ENCODE results near the gene CYS1.
"Not testable (repeated sequence)": the region's sequence is repeated elsewhere in the genome, so short reads cannot be mapped to it uniquely, and the experiment has no call there.

CYS1 gene

DNA sequence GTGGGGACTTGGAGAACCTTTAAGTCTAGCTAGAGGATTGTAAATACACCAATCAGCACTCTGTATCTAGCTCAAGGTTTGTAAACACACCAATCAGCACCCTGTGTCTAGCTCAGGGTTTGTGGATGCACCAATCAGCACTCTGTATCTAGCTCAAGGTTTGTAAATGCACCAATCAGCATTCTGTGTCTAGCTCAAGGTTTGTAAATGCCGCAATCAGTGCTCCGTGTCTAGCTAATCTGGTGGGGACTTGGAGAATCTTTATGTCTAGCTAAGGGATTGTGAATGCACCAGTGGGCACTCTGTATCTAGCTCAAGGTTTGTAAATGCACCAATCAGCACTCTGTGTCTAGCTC is 11.7 kb upstream of the CYS1 start:
- not testable (repeated sequence) for DNase-seq (ENCODE audit: low spot score)

DNA sequence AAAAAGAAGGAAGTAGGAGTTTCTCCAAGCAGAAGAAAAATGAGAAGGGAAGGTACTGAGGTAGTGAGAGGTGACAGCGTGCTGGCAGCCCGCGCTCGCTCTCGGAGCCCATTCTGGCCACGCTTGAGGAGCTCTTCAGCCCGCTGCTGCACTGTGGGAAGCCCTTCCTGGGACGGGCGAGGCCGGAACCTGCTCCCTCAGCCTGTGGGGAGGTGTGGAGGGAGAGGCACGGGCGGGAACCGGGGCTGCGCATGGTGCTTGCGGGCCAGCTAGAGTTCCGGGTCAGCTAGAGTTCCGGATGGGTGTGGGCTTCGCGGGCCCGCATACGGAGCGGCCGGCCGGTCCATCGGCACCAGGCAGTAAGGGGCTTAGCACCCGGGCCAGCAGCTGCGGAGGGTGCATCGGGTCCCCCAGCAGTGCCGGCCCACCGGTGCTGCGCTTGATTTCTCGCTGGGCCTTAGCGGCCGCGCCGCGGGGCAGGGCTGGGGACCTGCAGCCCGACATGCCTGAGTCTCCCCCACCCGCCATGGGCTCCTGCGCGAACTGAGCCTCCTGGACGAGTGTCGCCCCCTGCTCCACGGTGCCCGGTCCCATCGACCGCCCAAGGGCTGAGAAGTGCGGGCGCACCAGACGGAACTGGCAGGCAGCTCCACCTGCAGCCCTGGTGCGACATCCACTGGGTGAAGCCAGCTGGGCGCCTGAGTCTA is 11.1 kb upstream of the CYS1 start:
- no peak for DNase-seq (ENCODE audit: low spot score)

DNA sequence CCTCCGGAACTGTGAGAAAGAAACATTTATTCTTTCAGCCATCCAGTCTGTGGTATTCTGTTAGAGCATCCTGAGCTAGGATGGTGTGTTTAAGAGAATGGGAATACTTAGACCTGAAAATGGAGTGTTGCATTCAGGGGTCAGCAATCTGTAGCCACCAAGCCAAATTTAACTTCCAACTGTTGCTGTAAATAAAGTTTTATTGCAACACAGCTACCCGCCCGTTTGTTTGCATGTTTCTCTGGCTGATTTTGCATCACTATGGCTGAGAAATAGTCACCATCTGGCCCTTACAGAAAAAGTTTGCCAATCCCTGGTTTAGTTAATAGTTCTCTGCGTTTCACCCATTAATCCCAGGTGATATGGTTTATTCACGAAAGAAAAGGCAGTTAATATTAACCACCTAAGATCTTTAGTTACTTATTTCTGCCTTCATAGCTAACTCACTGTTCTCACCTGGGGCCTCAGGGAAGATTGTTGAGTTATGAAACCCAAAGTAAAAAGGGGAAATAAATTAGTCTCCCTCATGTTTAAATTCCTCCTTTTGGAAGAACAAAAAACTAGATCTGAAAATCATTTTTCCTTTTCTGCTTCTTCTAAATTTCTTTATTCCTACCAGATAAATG is 9.5 kb upstream of the CYS1 start:
- no peak for DNase-seq (ENCODE audit: low spot score)

DNA sequence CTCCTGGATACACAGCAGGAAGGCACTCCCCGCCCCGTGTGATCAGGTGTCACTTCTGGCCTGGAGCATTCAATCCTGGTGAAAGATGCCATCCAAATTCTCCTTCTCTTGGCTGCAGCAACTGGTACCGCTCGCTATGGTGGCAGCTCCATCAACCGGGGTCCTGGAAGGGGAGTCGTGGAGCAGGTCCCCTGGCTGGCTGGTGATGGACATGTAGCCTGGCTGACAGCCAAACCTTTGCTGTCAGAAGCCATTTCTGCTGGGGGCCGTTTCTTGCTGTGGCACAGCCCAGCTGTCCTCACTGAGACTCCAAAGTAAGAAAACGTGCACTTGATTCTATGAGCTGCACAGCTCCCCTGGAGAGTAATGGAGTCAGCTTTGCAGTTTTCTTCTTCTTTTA is 7.1 kb upstream of the CYS1 start:
- no peak for DNase-seq (ENCODE audit: low spot score)

DNA sequence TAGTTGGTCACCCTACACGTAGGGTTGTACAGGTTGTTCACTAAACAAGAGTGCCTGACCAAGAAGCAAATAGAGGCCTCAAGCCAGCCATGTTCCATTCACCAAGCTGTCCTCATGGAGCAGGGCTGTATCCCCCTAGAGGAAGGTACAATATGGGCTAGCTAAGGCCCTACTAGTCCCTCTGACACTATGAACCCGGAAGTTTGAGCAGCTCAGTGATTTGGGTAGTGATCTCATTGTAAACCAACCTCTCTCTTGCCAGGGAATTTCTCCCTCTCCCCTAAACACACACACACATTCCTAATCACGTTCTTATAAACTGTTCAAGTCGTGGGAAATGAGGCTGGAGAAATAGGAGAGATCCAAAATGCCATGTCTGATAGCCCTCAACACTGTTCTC is 6.7 kb upstream of the CYS1 start:
- DNase-seq (ENCODE audit: low spot score): no peak

DNA sequence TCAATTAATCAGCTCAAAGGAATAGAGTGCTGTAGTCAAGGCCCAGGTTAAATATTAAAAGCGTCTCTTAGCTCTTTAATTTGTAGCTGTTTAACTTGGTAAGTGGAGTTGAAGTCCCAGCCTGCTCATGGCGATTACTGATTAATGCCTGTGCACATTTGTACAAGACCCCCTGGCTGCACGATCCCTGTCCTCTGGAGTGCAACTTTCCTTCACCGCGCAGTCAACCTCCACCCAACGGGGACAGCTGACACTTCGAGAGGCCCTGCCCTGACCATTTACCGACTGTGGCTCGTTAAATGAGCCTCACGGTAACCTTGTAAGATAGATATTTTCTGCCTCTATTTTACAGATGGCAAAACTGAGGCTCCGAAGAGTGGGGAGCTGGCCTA is 5.5 kb upstream of the CYS1 start:
- no peak for DNase-seq (ENCODE audit: low spot score)

DNA sequence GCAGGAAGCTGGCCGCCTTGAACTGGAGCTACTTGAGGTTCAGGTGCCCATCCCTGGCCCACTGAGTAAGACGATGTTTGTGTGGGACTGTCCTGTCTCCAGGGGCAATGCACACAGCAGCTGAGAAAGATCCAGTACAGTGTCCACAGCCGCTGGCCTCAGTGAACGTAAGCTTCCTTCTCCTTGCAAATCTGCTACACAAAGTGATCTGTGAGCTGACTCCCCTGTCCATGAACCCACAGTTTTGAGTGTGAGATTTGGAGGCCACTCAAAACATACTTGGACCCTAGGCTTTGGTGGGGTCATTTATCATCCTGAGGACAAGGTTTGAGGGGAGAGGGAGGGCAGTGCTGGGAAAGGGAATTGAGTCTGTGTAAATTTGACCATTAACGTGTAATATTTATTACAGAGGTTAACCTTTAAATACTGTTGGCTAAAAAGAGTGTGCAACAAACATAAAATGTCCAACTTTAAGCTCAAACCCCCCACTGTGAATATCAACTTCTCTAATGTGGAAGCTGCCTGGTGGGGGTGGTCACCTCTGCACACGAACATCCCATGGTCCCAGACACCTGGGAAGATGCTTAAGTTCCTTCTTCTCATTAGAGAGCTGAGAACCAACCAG is 4.9 kb upstream of the CYS1 start:
- DNase-seq (ENCODE audit: low spot score): no peak

DNA sequence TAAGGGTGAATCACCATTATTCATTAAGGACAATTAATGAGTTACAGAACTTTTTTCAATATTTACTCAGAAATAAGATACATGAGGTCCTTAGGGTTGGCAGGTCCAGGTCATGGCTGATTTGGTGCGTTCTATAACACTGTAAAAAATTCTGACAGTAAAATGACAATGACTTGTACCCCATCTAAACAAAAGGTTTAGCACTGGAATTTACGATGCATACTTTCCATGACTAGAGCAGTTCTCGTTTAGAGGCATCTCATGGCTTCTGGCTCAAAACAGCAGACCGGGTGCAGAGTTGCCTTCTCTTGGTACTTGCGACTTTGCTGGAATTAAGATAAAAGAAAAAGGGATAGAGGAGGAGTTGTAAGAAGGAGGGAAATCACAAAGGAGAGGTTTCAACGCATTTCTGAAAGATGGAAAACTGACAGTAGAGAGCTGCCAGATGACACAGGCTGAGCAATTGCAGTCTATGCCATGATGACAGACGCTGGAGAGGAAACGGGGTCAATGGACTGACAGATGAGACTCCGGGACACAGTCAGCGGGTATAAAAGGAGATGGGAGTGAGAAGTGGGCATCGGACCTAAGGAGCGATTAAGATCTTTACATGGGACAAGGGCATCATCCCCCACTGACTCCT is 4.1 kb upstream of the CYS1 start:
- no peak for DNase-seq (ENCODE audit: low spot score)

DNA sequence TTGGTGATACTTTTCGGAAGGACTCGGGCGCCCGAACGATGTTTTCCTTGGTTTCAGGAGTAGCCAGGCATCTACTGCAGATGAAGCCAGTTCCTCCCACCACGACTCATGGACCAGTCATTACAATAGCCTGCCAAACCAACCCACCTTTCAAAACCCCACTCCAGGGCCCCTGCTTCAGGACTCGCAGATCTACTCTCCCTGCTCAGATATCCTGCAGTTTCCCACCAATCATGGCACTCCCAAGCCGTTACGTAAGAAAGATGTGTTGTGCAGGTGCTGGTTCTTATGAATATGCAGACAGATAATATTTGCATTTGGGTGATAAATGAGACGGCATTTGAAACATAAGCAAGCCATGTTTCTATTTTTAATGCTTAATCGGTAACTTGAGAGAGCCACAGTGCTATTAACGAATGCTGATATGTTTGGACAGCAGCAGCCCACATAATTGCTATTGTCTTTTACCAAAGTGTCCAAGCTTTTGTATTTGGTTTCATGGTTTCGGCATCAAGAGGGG is 3.5 kb upstream of the CYS1 start:
- no peak for DNase-seq (ENCODE audit: low spot score)

DNA sequence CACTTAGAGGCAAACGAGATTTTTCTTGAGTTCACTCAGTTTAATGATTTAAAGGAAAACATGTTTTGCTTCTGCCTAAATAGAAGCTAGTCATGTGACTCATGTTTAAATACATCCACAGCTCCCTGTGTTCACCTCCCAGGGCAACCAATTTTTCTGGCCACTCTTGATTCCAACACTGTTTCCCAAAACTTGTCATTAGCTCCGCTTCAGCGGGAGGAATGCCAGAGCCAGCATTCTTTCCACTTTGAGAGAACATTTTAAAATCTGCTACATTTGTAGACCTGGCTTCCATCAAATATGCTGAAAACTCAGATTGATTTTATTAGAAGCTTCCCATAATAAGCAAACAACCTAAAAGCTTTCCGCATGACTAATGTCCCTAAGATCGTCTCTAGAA is 2.8 kb upstream of the CYS1 start:
- no peak for DNase-seq (ENCODE audit: low spot score)

DNA sequence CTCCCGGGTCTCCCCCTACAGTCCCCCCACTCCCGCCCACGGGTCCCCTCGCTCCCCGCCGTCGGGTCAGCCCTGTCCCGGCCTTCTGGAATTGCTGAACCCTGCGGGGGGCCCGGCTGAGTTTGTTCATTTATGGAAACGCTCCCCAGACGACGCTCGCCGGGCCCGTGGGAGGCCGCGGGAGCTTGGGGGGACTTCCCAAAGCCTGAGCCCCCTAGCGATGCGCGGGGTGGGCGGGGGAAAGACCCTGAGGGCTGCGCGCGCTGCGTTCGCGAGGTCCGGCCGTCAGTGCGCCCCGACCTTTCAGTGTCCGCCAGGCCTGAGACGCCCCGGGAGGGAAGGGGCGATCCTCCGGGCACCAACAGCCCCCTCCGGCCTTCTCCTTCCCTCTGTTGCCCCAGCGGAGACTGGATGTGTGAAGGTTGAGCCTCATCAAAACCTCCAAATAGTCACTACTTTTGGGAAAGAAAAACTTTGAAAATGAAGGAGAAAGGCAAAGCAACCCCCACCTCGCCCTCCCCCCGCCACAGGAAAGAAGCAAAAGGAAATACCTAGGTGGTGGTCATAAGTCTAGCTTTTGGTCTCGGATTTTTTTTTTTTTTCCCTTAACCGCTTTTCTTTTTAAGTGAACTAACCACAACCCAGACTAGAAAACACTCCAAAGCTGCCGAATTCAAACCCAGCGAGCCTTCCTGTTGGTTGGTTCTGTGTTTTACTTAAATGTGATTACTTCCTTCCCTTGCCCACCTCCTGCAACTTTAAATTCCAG is 509 bp upstream of the CYS1 start:
- DNase-seq (ENCODE audit: low spot score): no peak

DNA sequence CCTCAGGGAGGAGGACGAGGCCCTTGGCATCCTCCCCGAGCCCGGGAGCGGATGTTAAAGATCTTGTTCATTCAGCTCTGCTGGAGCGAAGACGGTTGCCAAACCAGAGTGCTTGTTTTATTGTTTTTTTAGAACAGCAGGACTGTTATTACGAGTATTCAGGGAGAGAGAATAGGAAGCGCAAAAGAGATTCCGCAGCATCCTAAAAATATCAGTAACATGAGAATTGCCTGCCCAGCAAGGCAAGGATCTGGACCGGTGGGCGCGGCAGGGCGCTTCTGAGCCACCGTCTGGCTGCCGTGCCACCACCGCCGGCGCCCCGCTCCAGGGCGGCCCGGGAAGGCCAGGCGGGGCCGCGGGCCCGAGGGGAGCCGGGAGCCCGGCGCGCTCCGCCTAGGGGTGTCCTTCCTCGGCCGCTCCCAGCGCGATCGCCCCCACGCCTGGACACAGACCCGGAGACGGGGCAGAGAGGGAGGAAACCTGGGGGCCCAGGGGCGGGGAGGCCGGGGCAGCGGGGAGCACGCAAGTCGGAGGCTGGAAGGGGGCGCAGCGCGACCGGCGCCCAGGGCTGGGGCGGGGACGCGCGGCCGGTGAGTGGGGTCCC is 843 bp downstream of the CYS1 start:
- DNase-seq (ENCODE audit: low spot score): no peak

DNA sequence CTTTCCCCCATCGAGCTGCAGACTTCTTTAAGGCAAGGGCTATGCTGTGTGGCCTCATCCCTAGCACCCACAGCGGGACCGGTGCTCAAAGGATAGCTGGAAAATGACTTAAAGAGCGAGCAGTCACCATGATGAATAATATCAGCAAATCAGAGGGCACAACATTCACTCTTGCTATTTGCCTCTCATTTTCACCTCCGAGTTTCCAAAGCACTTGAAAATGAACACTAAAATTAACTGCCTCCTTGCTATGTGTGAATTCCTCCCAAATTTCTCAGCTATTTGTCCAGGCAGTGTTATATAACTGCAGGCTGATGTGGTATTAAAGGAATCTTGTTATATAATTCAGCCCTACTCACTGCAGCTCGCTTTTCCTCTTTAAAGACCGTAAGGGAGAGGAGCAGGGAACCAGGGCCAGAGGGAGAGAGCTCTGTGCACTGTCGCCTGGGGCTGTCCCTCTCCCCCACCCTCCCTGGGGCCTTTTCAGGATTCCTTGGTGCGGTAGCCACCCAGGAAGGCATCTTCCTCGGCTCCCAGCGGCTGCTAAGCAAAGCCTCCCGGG is 1.4 kb downstream of the CYS1 start:
- no peak for DNase-seq (ENCODE audit: low spot score)

DNA sequence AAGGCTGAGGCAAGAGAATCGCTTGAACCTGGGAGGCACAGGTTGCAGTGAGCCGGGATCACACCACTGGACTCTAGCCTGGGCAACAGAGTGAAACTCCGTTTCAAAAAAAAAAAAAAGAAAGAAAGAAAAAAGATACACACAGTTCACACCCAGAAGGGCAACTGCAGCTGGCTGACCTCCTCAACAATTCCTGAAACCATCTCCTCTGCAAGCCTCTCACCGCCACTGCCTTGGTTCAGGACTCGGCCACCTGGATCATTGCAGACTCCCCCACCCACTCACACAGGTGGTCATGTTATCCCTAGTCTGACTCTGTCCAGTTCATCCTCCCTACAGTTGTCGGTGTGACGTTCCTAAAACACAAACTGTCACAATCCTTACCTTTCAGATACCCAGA is 2.2 kb downstream of the CYS1 start:
- DNase-seq (ENCODE audit: low spot score): no peak

DNA sequence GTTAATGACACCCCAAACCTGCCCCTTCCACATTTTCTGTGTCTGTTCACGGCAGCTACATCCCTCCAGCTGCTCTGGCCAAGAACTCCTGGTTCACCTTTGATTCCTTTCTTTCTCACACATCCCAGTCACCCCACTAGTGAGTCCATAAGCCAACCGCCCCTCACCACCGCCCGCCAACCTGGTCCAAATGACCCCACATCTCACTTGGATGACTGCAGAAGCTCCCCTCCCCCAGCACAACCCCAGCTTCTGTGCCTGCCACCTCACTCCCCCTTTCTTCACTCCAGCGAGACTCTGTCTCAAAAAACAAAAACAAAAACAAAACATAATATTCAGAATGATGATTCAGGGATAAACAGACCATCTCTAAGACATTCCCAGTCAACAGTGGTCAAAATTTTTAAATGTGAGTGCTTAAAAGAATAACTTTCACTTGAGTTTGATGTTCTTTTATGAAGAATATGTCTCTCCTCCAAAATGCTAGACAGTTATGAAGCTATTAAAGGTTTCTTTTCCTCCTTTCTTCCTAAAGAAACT is 3.2 kb downstream of the CYS1 start:
- no peak for DNase-seq (ENCODE audit: low spot score)

DNA sequence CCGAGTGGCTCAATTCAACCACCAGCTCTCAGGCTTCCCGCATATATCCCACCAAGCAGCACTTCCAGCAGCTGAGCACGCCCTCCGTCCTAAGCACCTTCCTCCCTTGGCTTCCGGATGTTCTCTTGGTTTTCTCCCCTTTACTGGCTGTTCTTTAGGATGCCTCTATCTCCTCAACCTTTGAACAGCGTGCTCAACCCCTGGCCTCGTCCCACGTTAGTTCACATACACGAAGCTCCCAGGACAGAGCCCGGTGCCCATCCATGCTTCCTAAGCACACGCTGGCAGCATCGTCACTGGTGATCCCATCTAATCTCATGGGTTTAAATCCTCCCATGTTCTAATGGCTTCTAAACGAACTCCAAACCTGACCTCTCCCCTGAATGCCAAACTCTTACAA is 3.7 kb downstream of the CYS1 start:
- DNase-seq (ENCODE audit: low spot score): no peak

DNA sequence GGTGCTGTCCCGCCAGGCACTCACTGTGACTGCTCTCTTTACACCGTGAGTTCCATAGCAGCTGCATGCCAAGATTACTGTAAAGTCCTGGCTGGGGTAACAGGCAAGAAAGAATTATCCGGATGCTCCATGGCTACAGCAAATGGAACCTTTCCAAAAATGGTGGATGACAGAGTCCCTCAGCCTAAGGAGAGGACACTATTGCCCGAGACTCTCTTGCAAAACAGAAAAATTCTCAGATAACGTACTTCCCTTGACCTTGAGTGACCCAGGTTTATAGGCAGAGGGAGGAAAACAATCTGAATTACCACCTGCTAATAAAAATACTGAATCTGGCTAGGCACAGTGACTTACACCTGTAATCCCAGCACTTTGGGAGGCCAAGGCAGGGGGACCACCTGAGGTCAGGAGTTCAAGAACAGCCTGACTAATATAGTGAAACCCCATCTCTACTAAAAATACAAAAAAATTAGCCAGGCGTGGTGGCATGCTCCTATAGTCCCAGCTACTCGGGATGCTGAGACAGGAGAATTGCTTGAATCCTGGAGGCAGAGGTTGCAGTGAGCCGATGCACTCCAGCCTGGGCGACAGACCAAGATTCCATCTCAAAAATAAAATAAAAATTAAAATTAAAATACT is 4.5 kb downstream of the CYS1 start:
- no peak for DNase-seq (ENCODE audit: low spot score)

DNA sequence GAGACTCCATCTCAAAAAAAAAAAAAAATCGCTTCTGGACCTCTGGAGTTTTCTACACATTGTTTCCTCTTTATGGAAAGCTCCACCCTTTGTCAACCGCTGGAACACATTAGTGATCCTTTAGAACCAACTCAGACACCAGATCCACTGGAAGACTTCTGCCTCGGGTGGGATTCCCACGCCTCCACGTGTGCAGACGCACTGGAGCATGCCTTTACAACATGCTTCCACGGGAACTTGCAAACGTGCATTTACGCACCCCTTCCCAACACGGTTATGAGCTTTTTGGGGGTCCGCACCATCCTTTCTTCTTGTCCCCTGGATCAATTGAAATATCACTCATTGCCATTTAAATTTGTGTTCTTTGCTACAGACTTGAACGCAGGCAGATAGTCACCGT is 5.1 kb downstream of the CYS1 start:
- no peak for DNase-seq (ENCODE audit: low spot score)

DNA sequence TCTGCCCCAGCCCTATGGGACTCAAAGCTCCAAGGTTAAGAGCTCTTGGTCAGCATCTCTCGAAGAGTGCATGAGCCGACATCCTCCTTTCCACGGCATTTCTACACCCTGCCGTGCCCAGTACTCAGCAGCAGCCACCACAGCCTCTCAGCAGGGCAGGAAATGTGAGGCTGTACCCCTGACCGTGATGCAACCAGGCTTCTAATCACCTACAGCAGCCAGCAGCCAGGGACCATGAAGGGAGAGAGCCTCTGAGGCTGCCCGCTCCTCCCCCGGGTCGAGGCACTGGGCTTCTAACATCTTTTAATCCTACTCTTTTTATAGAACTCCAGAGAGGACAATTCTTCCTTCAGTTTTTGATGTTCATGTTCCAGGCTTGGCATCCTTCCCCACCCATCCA is 6.5 kb downstream of the CYS1 start:
- DNase-seq (ENCODE audit: low spot score): no peak

DNA sequence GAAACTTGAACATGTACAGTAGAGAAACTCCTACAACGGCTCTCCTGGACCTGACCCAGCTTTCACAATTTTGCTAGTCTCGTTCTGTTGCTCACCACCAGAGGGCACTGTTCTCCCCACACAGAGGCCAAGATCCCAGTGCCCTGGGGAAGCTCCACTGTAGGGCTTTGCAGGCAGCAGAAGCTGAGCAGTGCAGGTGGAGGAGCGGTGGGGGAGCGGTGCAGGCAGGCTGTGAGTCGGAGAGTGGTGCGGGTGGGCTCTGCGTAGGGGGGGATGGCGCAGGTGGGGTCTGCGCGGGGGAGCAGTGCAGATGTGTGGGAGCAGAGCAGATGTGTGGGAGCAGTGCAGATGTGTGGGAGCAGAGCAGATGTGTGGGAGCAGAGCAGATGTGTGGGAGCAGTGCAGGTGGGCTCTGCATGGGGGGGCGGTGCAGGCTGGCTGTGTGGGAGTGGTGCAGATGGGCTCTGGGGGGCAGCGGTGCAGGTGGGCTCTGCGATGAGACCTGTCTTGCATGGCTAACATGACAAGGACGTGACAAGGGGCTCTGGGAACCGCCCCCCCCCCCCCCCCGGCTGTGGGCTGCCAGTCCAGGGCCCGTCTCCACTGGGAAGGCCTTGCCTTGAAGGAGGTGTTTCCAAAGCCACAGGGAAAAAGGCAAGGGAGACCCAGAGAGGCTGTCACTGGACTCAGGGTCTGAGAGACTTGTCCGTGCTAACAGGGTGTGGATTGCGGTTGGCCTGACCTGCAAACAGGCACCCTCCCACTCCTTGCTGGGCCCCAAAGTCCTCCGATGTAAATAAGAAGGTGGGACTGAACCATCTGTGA is 7.3 kb downstream of the CYS1 start:
- peak; percentile 85 for DNase-seq (ENCODE audit: low spot score)
